K562 treated with DMSO at 1 percent for 4 hours (cell line): ENCODE data around the gene ARID4A. TPM values are rescaled to one million over a fixed set of nuclear protein-coding genes. Genes with fewer than 3 reads are reported as not detected.

Experiments used
- total RNA-seq: library from RNA; unstranded; fragments of 300-600 nt; gene quantifications from 2 replicates; pipeline ENCODE4 v1.2.3, GENCODE V29; 2022; ENCODE audit not compliant: insufficient read depth

ARID4A gene
- total RNA-seq, result 4.8 and 5.6 TPM in 2 replicates

GRCh38 chr14:58298477-58299400 is at the start of gene ARID4A:
ARID4A (plus strand) TSS chr14:58298555; CDS start chr14:58299855, 1,300 bp downstream.

GRCh38 chr14:58395812-58396788 is 97.7 kb downstream of the ARID4A start, which contains the start of gene TOMM20L:
TOMM20L (plus strand) TSS chr14:58395930; CDS start chr14:58395958, 28 bp downstream.

Other genes starting within 250 kb of the ARID4A start
- 0.08 TPM in 1 of 2 replicates, not detected in the other for gene ARMH4, start 146.3 kb upstream of the ARID4A start, total RNA-seq
- gene ACTR10, start 98.4 kb upstream of the ARID4A start, total RNA-seq, result 29.0 and 40.7 TPM in 2 replicates
- gene PSMA3, start 53.7 kb upstream of the ARID4A start, total RNA-seq, result 132 and 135 TPM in 2 replicates
- gene TOMM20L, start 97.4 kb downstream of the ARID4A start, total RNA-seq, result not detected in 2 replicates
- 45.7 and 47.6 TPM in 2 replicates for gene TIMM9, start 129.0 kb downstream of the ARID4A start, total RNA-seq
- 9.1 and 10.3 TPM in 2 replicates for gene KIAA0586, start 129.2 kb downstream of the ARID4A start, total RNA-seq